Right lobe of liver (tissue), 6 donors: ENCODE results near the gene TMEM244. TPM values are rescaled to one million over a fixed set of nuclear protein-coding genes. Genes with fewer than 3 reads are reported as not detected.

Experiments used
- ATAC-seq, 4 donors: fragments of 200-7000 bp; cut with Tn5 transposase; one replicate each; pipeline ENCODE4 v1.9.1; 2020; ENCODE audit warnings: mild to moderate bottlenecking in 4 of 4, moderate library complexity in 4 of 4
- DNase-seq, 3 donors: peaks; one replicate each; pipeline ENCODE4 v3.0.0-alpha.2; 2020
- H3K27ac ChIP-seq, 3 donors: fragments of 200-600 bp; one replicate each; pipeline ENCODE4 v1.8.0; 2022
- H3K27me3 ChIP-seq, 2 donors: fragments of 200-600 bp; one replicate each; pipeline ENCODE4 v1.8.0; 2022
- H3K36me3 ChIP-seq, 4 donors: fragments of 200-600 bp; sonication (generic) in 1 of 4; one replicate each; pipeline versions ENCODE4 v1.5.1 to v1.8.0; 2017 to 2022; ENCODE audit warnings: control low read depth in 1 of 4
- H3K4me1 ChIP-seq, 4 donors: fragments of 200-600 bp; sonication (generic) in 1 of 4; one replicate each; pipeline versions ENCODE4 v1.5.1 to v1.8.0; 2017 to 2022; ENCODE audit warnings: control low read depth in 1 of 4
- H3K4me3 ChIP-seq, 3 donors: fragments of 200-600 bp; one replicate each; pipeline ENCODE4 v1.8.0; 2022
- H3K9me3 ChIP-seq, 4 donors: fragments of 200-600 bp; sonication (generic) in 1 of 4; one replicate each; pipeline versions ENCODE4 v1.5.1 to v1.8.0; 2017 to 2022; ENCODE audit warnings: control low read depth in 1 of 4
- POLR2A ChIP-seq: fragments of 450-650 bp; IDR thresholded peaks from one replicate; pipeline ENCODE4 v1.6.1; 2017; ENCODE audit warnings: antibody characterized with exemption, mild to moderate bottlenecking
- whole genome bisulfite sequencing: methylation state at CpG from one replicate; pipeline ENCODE4 v1.1.6; 2018; ENCODE audit warnings: low coverage, low lambda C conversion rate; ENCODE audit not compliant: insufficient coverage; ENCODE audit errors: missing lambda C conversion rate; 5-methylcytosine and 5-hydroxymethylcytosine counted together
- intact Hi-C, 2 donors: fragments of 100-400 bp; cut with DNase I; formaldehyde crosslinking; loops; one replicate each; pipeline versions ENCODE4 v1.11.2 to v1.14.1; 2022
- total RNA-seq, 6 experiments: library from RNA; depleted of rRNA in 2 of 6; stranded (reverse); fragments of >200 nt in 2 of 6; fragmentation: NEBNext Ultra II Directional in 3 of 6; extraction: Animal tissue kit (Norgen Biotek cat#: 25700) in 3 of 6; gene quantifications; one replicate each; pipeline versions ENCODE4 v1.1.0 to v1.2.4, GENCODE V29; 2016 to 2023
- TF ChIP-seq, protein P1 (sequence below), 4 donors: fragments of 200-600 bp in 3 of 4; fragments of 450-650 bp in 1 of 4; IDR thresholded peaks; one replicate each; pipeline versions ENCODE4 v1.5.1 to v1.8.0; 2016 to 2022; ENCODE audit warnings: antibody characterized with exemption in 4 of 4, mild to moderate bottlenecking in 2 of 4
- donor health status: DM: no; HTN: yes; CAD: no.
- donor health status: DM: no; HTN: no; CAD: no.
- donor health status: DM: no; HTN: no; CAD: no.
- donor health status: DM: no; HTN: yes; CAD: no.
- donor health status: DM: no; HTN: yes; CAD: no.

The TMEM244 gene
- total RNA-seq, 6 experiments from 2014 or later: not detected

DNA sequence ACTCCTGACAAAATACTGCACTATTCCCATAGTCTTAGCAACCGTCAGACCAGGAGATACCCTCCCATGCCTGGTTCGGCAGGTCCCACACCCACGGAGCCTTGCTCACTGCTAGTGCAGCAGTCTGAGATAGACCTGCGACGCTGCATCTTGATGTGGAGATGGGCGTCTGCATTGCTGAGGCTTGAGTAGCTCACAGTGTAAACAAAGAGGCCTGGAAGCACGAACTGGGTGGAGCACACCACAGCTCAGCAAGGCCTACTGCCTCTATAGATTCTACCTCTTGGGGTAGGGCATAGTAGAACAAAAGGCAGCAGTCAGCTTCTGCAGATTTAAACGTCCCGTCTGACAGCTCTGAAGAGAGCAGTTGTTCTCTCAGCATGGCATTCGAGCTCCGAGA lies 25.4 kb downstream of the TMEM244 start:
- WGBS: 20% methylated on average over 1 of the region's 11 CpGs
- ATAC-seq (no peak), DNase-seq (no peak)
- Histone ChIP-seq H3K9me3 (no peaks in the 10 kb centered on the region), H3K4me1 (no peaks in the 10 kb centered on the region), H3K36me3 (no peaks in the 10 kb centered on the region), H3K27me3 (no peaks in the 10 kb centered on the region), H3K27ac (no peak overlapping the region), H3K4me3 (no peak overlapping the region)
- TF ChIP-seq POLR2A: no peak
- TF ChIP-seq, protein P1, sequence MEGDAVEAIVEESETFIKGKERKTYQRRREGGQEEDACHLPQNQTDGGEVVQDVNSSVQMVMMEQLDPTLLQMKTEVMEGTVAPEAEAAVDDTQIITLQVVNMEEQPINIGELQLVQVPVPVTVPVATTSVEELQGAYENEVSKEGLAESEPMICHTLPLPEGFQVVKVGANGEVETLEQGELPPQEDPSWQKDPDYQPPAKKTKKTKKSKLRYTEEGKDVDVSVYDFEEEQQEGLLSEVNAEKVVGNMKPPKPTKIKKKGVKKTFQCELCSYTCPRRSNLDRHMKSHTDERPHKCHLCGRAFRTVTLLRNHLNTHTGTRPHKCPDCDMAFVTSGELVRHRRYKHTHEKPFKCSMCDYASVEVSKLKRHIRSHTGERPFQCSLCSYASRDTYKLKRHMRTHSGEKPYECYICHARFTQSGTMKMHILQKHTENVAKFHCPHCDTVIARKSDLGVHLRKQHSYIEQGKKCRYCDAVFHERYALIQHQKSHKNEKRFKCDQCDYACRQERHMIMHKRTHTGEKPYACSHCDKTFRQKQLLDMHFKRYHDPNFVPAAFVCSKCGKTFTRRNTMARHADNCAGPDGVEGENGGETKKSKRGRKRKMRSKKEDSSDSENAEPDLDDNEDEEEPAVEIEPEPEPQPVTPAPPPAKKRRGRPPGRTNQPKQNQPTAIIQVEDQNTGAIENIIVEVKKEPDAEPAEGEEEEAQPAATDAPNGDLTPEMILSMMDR (IDR thresholded peaks at IDR 0.05): no peak
- intact Hi-C loops: no loop called here

DNA sequence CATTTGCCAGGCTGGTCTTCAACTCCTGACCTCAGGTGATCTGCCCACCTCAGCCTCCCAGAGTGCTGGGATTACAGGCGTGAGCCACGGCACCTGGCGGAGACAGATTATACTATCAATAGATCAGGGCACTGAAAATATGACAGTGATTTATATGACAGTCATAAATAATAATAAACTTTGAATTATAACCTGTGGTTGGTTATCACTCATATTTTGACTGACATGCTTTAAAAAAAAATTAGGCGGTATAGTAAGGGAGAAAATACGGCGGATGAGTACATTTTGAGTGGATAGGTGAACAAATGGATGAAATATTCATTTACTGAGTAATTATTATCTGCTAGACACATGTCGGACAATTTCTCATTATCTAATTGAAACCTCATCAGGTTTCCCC lies 28.8 kb downstream of the TMEM244 start:
- H3K27ac ChIP-seq: no peak overlapping the region
- DNase-seq: no peak
- intact Hi-C loops: no loop called here
- no peaks in the 10 kb centered on the region for H3K9me3 ChIP-seq
- no peak overlapping the region for H3K4me3 ChIP-seq
- TF ChIP-seq POLR2A: no peak
- TF ChIP-seq, protein P1 (IDR thresholded peaks at IDR 0.05): no peak
- ATAC-seq: no peak
- WGBS: 83% methylated on average over 7 of the region's 7 CpGs
- no peaks in the 10 kb centered on the region for H3K27me3 ChIP-seq
- no peaks in the 10 kb centered on the region for H3K4me1 ChIP-seq
- H3K36me3 ChIP-seq: no peaks in the 10 kb centered on the region

- H3K27ac ChIP-seq: no peak overlapping the region
- DNase-seq (no peak), ATAC-seq (no peak)
- TF ChIP-seq, protein P1 (IDR thresholded peaks at IDR 0.05): no peak
- no peak for TF ChIP-seq POLR2A
- H3K9me3 ChIP-seq: no peaks in the 10 kb centered on the region
- H3K36me3 ChIP-seq: no peaks in the 10 kb centered on the region
- intact Hi-C loops: no loop called here
- H3K4me1 ChIP-seq: no peaks in the 10 kb centered on the region
- 79% methylated on average over 3 of the region's 3 CpGs for WGBS
- no peak overlapping the region for H3K4me3 ChIP-seq
- no peaks in the 10 kb centered on the region for H3K27me3 ChIP-seq
Measured at GRCh38 chr6:129828229-129828628, 32.9 kb downstream of the TMEM244 start.

GRCh38 chr6:129818251-129818650 lies 42.9 kb downstream of the TMEM244 start:
- no peak overlapping the region for H3K4me3 ChIP-seq
- DNase-seq (no peak), ATAC-seq (no peak)
- TF ChIP-seq, protein P1 (IDR thresholded peaks at IDR 0.05): no peak
- no peak for TF ChIP-seq POLR2A
- intact Hi-C loops: no loop called here
- WGBS: 75% methylated on average over 2 of the region's 2 CpGs
- H3K27ac ChIP-seq: no peak overlapping the region
- no peaks in the 10 kb centered on the region for H3K27me3 ChIP-seq
- H3K4me1 ChIP-seq: peaks cover 0 to 10% (median 0%) of the 10 kb centered on the region in 4 donors
- H3K36me3 ChIP-seq: no peaks in the 10 kb centered on the region
- H3K9me3 ChIP-seq: no peaks in the 10 kb centered on the region

- H3K4me3 ChIP-seq: no peak overlapping the region
- TF ChIP-seq POLR2A: no peak
- TF ChIP-seq, protein P1 (IDR thresholded peaks at IDR 0.05): no peak
- ATAC-seq: peak; percentile 17 to 64 (median 42)
- WGBS: 67% methylated on average over 1 of the region's 1 CpG
- DNase-seq: no peak
- no peak overlapping the region for H3K27ac ChIP-seq
- H3K4me1 ChIP-seq: peaks cover 0 to 11% (median under 1%) of the 10 kb centered on the region in 4 donors
- H3K36me3 ChIP-seq: no peaks in the 10 kb centered on the region
- no peaks in the 10 kb centered on the region for H3K27me3 ChIP-seq
- no peaks in the 10 kb centered on the region for H3K9me3 ChIP-seq
- intact Hi-C loops: no loop called here
Measured at GRCh38 chr6:129817821-129818220, 43.3 kb downstream of the TMEM244 start.
